CD4-positive, alpha-beta T cell treated with Interferon gamma for 1 hour (primary cell): ENCODE measurements around the gene ACTR1B.
"Not testable (repeated sequence)": the region's sequence is repeated elsewhere in the genome, so short reads cannot be mapped to it uniquely, and the experiment has no call there.

ENCODE experiments used
- DNase-seq: peaks from one replicate; pipeline ENCODE4 v3.0.0-alpha.2; 2020

Gene ACTR1B

DNA sequence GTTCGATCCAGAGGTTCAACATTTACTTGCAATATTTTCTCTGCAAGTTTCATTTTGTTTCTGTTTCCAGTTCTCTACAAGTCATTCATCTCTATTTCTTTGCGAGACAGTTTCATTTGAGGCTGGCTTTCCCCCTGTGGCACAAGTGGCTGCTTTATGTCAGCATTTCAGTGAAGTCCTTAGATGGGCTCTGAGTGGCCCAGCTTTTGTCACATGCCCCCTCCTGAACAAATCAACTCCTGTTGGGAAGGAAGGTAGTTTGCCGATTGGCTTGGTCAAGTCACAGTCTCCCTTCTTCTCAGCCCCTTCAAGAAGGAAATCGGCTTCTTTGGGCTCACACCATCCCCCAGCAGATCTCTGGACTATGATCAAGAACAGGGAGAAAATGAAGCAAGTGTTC lies 55.1 kb downstream of the ACTR1B start:
- not testable (repeated sequence) for DNase-seq
